ENCODE measurements around the gene STARD13. TPM values are rescaled to one million over a fixed set of nuclear protein-coding genes. Genes with fewer than 3 reads are reported as not detected.
"Not testable (repeated sequence)": the region's sequence is repeated elsewhere in the genome, so short reads cannot be mapped to it uniquely, and the experiment has no call there.

STARD13 gene
- total RNA-seq, 2 experiments from 2014 or later = not detected

GRCh38 chr13:33242372-33242771, 43.2 kb downstream of the STARD13 start:
- DNase-seq; CTCF ChIA-PET; H3K9me3 Mint-ChIP-seq (ENCODE audit: insufficient read depth); H3K36me3 Mint-ChIP-seq (ENCODE audit: low read depth); POLR2A ChIA-PET; H3K27ac Mint-ChIP-seq; H3K27me3 Mint-ChIP-seq (ENCODE audit: low read depth); H3K4me1 Mint-ChIP-seq (ENCODE audit: low read depth); H3K4me3 Mint-ChIP-seq; ATAC-seq: not testable (repeated sequence)

- no peak for DNase-seq
- POLR2A ChIA-PET = no interaction called here
- CTCF ChIA-PET = no interaction called here
- Mint-ChIP-seq H3K4me1 (ENCODE audit: low read depth) (no peaks in the 10 kb centered on the region), H3K9me3 (ENCODE audit: insufficient read depth) (no peaks in the 10 kb centered on the region), H3K27ac (no peak overlapping the region), H3K36me3 (ENCODE audit: low read depth) (no peaks in the 10 kb centered on the region), H3K27me3 (ENCODE audit: low read depth) (peaks cover 3% of the 10 kb centered on the region), H3K4me3 (no peak overlapping the region)
- no peak for ATAC-seq
Observed at GRCh38 chr13:33236021-33236420, 49.5 kb downstream of the STARD13 start.

- CTCF ChIA-PET = no interaction called here
- no peak for ATAC-seq
- Mint-ChIP-seq H3K9me3 (ENCODE audit: insufficient read depth) (no peaks in the 10 kb centered on the region), H3K36me3 (ENCODE audit: low read depth) (no peaks in the 10 kb centered on the region), H3K27ac (no peak overlapping the region), H3K4me1 (ENCODE audit: low read depth) (no peaks in the 10 kb centered on the region), H3K4me3 (no peak overlapping the region), H3K27me3 (ENCODE audit: low read depth) (peaks cover 3% of the 10 kb centered on the region)
- DNase-seq = no peak
- POLR2A ChIA-PET = no interaction called here
Observed at GRCh38 chr13:33235564-33235963, 50.0 kb downstream of the STARD13 start.

- H3K36me3 Mint-ChIP-seq (ENCODE audit: low read depth) = no peaks in the 10 kb centered on the region
- H3K27ac Mint-ChIP-seq = no peak overlapping the region
- ChIA-PET POLR2A (no interaction called here), CTCF (interaction anchor here (0.6 kb wide), 1 partner anchor 488 kb away, joined by 3 read pairs; no protein-coding TSS in a partner anchor)
- DNase-seq = no peak
- H3K27me3 Mint-ChIP-seq (ENCODE audit: low read depth) = peaks cover 3% of the 10 kb centered on the region
- no peaks in the 10 kb centered on the region for H3K4me1 Mint-ChIP-seq (ENCODE audit: low read depth)
- no peaks in the 10 kb centered on the region for H3K9me3 Mint-ChIP-seq (ENCODE audit: insufficient read depth)
- ATAC-seq = no peak
- H3K4me3 Mint-ChIP-seq = no peak overlapping the region
Observed at GRCh38 chr13:33235078-33235477, 50.5 kb downstream of the STARD13 start.

DNA sequence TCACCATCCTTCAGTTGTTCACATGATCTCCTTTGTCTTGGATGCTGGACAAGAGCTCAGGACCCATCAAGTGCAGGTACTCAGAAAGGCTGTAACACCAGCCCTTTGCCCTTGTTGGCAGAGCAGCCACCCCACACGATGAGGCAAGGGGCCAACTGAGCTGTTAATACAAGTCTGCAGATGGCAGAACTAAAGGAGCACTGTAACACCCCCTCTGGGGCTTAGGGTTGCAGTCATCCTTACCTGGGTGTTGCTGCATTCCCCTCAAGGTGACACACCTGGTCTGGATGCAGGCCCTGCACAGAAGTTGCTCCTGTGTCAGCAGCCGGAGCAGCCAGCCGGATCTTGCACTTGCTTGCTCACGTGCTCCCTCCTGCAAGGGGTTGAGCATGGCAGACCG, 52.0 kb downstream of the STARD13 start:
- ATAC-seq = no peak

DNA sequence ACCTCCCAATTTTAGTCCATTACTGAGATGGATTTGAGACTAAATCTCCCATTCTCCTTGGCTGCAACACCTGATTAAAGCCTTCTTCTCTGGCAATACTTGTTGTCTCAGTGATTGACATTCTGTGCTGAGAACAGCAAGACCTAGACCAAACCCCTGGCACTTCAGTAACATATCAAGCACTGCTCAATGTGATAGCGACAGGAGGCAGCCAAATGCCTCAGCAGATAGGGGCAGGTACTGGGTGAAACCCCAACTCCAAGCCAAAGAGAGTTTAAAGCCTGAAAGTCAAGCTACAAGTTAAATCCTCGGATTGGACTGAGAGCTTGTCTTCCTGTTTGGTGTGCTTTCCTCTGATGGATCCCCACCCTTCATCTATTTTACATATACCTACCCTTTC, 52.7 kb downstream of the STARD13 start:
- CTCF ChIA-PET = no interaction called here
- no peak for DNase-seq

More for the DNA sequence above, 52.0 kb downstream of the STARD13 start:
- Mint-ChIP-seq H3K4me1 (ENCODE audit: low read depth) (peaks cover 2% of the 10 kb centered on the region), H3K27me3 (ENCODE audit: low read depth) (peaks cover 3% of the 10 kb centered on the region), H3K4me3 (no peak overlapping the region), H3K27ac (no peak overlapping the region), H3K36me3 (ENCODE audit: low read depth) (no peaks in the 10 kb centered on the region), H3K9me3 (ENCODE audit: insufficient read depth) (no peaks in the 10 kb centered on the region)
- DNase-seq = no peak
- POLR2A ChIA-PET = no interaction called here
- CTCF ChIA-PET = no interaction called here

GRCh38 chr13:33231339-33231738, 54.2 kb downstream of the STARD13 start:
- no peak for ATAC-seq
- Mint-ChIP-seq H3K4me3 (no peak overlapping the region), H3K36me3 (ENCODE audit: low read depth) (no peaks in the 10 kb centered on the region), H3K27ac (no peak overlapping the region), H3K4me1 (ENCODE audit: low read depth) (peaks cover 2% of the 10 kb centered on the region), H3K9me3 (ENCODE audit: insufficient read depth) (no peaks in the 10 kb centered on the region), H3K27me3 (ENCODE audit: low read depth) (peaks cover 5% of the 10 kb centered on the region)
- ChIA-PET POLR2A (no interaction called here), CTCF (interaction anchor here (3.5 kb wide), 1 partner anchor 493 kb away, joined by 13 read pairs; no protein-coding TSS in a partner anchor)
- DNase-seq = no peak

More for the DNA sequence above, 52.7 kb downstream of the STARD13 start:
- Mint-ChIP-seq H3K9me3 (ENCODE audit: insufficient read depth) (no peaks in the 10 kb centered on the region), H3K4me3 (no peak overlapping the region), H3K4me1 (ENCODE audit: low read depth) (peaks cover 2% of the 10 kb centered on the region), H3K27ac (no peak overlapping the region), H3K27me3 (ENCODE audit: low read depth) (peaks cover 3% of the 10 kb centered on the region), H3K36me3 (ENCODE audit: low read depth) (no peaks in the 10 kb centered on the region)
- POLR2A ChIA-PET = no interaction called here
- ATAC-seq = no peak

DNA sequence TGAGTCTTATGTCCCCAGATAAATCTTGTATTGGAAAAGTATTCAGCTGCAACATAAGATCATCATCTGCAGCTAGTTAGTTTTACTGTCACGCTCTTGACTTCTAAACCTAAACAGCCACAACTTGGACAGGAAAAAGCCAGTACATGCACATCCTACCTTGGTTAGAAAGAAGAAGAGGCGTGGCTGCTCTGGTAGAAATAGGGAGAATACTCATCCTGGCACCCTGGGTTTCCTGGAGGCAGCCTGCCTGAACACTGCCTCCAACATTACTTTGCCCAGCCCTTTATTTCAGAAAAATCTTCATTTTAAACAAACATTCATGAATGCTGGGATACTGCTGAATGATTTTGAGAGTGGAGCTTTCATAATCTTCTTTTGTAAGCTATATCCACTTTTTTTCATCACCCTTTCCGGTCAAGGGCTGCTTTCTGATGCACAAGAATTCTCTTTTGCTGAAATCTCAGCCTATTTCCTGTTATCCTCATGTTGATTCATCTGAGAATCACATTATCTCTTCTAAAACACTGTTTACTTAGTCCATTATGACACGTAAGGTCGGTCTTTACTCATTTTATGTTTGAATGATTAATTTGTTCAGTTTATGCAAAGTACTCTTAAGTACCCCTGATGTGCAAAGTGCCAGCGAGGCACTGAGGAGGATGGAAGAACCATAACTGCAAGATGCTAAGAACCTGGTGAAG, 55.2 kb downstream of the STARD13 start:
- no peak for ATAC-seq
- DNase-seq = no peak
- Mint-ChIP-seq H3K4me1 (ENCODE audit: low read depth) (peaks cover 2% of the 10 kb centered on the region), H3K27ac (no peak overlapping the region), H3K36me3 (ENCODE audit: low read depth) (no peaks in the 10 kb centered on the region), H3K27me3 (ENCODE audit: low read depth) (peaks cover 5% of the 10 kb centered on the region), H3K9me3 (ENCODE audit: insufficient read depth) (no peaks in the 10 kb centered on the region), H3K4me3 (no peak overlapping the region)
- POLR2A ChIA-PET = no interaction called here
- CTCF ChIA-PET = interaction anchor here (1.5 to 3.5 kb wide), 2 partner anchors 23 to 494 kb away, joined by 3 to 13 read pairs; no protein-coding TSS in a partner anchor

DNA sequence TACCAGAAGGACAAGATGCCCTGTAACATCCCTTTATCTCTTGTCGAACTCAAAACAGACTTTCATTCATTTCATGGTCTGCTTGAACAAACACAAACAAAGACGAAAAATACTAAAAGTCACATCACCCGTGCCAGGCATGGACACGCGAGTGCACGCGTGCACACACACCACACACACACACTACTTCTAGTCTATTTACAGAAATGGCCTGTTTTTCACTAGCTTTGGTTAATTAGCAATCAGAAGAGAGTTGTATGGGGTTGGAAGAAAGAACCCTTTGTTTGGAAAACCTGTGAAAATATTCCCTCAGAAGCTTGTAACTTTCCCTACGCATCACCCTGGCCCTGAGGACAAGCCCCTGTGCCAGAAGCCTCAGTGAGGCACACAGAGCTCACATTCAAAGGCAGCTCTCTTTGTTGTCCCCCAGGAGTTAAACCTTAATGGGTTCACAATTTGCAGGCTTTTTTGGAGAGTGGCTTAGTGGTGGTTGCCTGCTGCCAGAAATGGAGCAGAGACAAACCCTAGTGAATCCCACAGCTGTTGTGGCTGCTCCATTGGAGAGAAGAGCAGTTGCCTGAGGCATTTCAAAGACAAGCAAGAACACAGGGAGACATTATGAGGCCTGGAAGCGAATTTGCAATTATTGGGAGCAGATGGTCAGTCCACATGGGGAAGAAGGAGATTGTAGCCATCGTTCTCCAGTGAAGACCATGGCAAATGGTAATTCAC, 55.9 kb downstream of the STARD13 start:
- Mint-ChIP-seq H3K9me3 (ENCODE audit: insufficient read depth) (peaks cover 1% of the 10 kb centered on the region), H3K27me3 (ENCODE audit: low read depth) (peaks cover 5% of the 10 kb centered on the region), H3K36me3 (ENCODE audit: low read depth) (no peaks in the 10 kb centered on the region), H3K4me1 (ENCODE audit: low read depth) (peaks cover 2% of the 10 kb centered on the region), H3K27ac (no peak overlapping the region), H3K4me3 (no peak overlapping the region)
- ATAC-seq (no peak), DNase-seq (no peak)
- CTCF ChIA-PET = interaction anchor here (1.5 to 3.5 kb wide), 3 partner anchors 22 to 495 kb away, joined by 3 to 13 read pairs (median 11); no protein-coding TSS in a partner anchor
- POLR2A ChIA-PET = no interaction called here

DNA sequence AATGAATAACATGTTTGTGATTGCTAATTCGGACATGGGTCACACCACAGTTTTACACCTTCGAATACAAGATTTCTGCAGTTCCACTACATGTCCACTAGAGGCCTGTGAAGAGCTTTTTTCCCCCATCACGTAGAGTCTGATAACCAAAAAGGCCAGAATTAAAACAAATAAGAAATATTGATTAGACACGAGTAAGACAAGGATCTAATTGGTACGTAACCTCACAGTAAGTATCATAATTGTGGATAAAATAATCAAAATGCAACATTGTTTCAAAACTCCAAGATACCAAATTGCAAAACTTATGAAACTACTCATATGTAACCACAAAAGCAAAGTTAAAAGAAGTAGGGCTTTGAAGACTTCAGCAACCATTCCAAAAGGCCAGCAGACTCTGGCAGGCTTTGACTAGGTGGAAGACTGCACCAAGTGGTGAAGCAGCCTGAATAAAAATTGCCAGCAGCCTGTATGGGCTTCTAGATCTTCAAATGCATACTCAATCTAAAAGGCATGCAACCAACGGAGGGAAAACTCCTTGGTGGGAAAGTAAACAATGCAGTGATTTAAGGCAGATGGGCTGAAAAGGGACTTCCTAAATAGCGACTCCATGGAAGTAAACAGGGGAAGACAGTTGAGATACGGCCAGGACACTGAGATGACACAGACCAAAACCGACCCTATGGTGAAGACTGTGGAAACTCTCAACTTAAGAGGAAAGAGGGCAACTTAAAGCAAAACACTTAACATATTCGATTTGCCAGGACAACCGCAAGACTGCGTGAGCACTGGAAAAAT, 56.7 kb downstream of the STARD13 start:
- Mint-ChIP-seq H3K36me3 (ENCODE audit: low read depth) (no peaks in the 10 kb centered on the region), H3K27me3 (ENCODE audit: low read depth) (peaks cover 5% of the 10 kb centered on the region), H3K4me3 (no peak overlapping the region), H3K27ac (no peak overlapping the region), H3K4me1 (ENCODE audit: low read depth) (peaks cover 2% of the 10 kb centered on the region), H3K9me3 (ENCODE audit: insufficient read depth) (peaks cover 3% of the 10 kb centered on the region)
- CTCF ChIA-PET = interaction anchor here (0.9 to 3.5 kb wide), 9 partner anchors 22 to 1936 kb away, joined by 3 to 13 read pairs (median 3); no protein-coding TSS in a partner anchor
- ATAC-seq (no peak), DNase-seq (peak; percentile 26)
- POLR2A ChIA-PET = interaction anchor here (0.6 kb wide), 1 partner anchor 557 kb away, joined by 3 read pairs; no protein-coding TSS in a partner anchor

GRCh38 chr13:33227927-33228647, 57.5 kb downstream of the STARD13 start:
- ATAC-seq (no peak), DNase-seq (no peak)
- CTCF ChIA-PET = interaction anchor here (0.5 to 3.5 kb wide), 12 partner anchors 8 to 1937 kb away, joined by 3 to 13 read pairs (median 4); no protein-coding TSS in a partner anchor
- Mint-ChIP-seq H3K4me3 (no peak overlapping the region), H3K4me1 (ENCODE audit: low read depth) (peaks cover 2% of the 10 kb centered on the region), H3K36me3 (ENCODE audit: low read depth) (no peaks in the 10 kb centered on the region), H3K27ac (no peak overlapping the region), H3K27me3 (ENCODE audit: low read depth) (peaks cover 5% of the 10 kb centered on the region), H3K9me3 (ENCODE audit: insufficient read depth) (peaks cover 3% of the 10 kb centered on the region)
- POLR2A ChIA-PET = interaction anchor here (0.6 kb wide), 1 partner anchor 558 kb away, joined by 3 read pairs; no protein-coding TSS in a partner anchor
